ENCODE measurements around the gene ITIH3. TPM values are rescaled to one million over a fixed set of nuclear protein-coding genes. Genes with fewer than 3 reads are reported as not detected.

Gene ITIH3
- polyA plus RNA-seq, 1 donor from 2014 or later: not detected

DNA sequence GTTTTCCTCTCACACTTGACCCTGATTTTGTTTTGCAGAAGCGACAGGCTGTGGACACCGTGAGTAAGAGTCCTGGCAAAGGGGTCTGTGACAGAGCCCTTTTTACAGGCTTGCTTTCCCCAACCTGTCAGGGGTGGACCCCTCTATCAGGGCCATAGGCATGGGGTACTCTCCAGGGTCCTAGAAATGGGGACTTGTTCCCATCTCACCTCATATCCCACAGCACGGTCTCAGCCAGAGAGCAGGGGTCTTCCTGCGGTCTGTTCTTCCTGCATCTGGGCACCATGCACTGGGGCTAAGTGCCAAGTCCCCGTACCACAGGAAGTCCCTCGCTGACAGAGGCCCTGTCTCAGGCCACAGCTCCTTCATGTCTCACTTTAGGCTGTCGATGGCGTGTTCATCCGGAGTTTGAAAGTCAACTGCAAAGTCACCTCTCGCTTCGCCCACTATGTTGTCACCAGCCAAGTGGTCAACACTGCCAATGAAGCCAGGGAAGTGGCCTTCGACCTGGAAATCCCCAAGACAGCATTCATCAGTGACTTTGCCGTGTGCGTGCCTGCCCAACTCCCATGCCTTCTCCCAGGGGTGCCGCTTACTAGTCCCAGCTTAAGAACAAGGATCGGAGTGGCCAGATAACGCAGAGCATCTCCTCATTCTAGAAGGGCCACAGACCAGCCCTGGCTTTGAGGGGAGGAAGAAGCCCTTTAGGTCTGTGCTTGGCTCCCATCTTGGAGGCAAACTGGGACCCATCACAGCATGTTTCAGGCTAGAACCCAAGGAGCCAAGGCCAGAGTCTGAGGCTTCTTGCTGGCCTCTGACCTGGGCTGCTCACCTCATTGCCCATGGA, 16.4 kb upstream of the ITIH3 start:
- Histone ChIP-seq H3K4me2 (ENCODE audit: low read length) (no peak overlapping the region), H4K20me1 (ENCODE audit: insufficient read depth) (no peaks in the 10 kb centered on the region), H3K9ac (ENCODE audit: low read length) (no peak overlapping the region), H3K27ac (ENCODE audit: low read length) (no peak overlapping the region), H3K79me2 (replicated peaks; ENCODE audit: insufficient read depth, low read length) (no peaks in the 10 kb centered on the region), H2AFZ (ENCODE audit: low read depth, low read length) (no peak overlapping the region), H3K36me3 (ENCODE audit: insufficient read depth, low read length) (no peaks in the 10 kb centered on the region), H3K9me2 (ENCODE audit: insufficient read depth, low read length) (no peaks in the 10 kb centered on the region), H3K9me3 (ENCODE audit: low read length) (no peaks in the 10 kb centered on the region), H3K4me3 (ENCODE audit: low read length) (no peak overlapping the region), H3F3A (ENCODE audit: insufficient read depth, low read length, poor library complexity, severe bottlenecking) (no peaks in the 10 kb centered on the region), H3K27me3 (ENCODE audit: insufficient read depth, low read depth, low read length) (no peaks in the 10 kb centered on the region)
- TF ChIP-seq EZH2 (IDR thresholded peaks at IDR 0.05; ENCODE audit: borderline replicate concordance, insufficient read depth, low read length, poor library complexity, severe bottlenecking): no peak
- TF ChIP-seq, protein P1, sequence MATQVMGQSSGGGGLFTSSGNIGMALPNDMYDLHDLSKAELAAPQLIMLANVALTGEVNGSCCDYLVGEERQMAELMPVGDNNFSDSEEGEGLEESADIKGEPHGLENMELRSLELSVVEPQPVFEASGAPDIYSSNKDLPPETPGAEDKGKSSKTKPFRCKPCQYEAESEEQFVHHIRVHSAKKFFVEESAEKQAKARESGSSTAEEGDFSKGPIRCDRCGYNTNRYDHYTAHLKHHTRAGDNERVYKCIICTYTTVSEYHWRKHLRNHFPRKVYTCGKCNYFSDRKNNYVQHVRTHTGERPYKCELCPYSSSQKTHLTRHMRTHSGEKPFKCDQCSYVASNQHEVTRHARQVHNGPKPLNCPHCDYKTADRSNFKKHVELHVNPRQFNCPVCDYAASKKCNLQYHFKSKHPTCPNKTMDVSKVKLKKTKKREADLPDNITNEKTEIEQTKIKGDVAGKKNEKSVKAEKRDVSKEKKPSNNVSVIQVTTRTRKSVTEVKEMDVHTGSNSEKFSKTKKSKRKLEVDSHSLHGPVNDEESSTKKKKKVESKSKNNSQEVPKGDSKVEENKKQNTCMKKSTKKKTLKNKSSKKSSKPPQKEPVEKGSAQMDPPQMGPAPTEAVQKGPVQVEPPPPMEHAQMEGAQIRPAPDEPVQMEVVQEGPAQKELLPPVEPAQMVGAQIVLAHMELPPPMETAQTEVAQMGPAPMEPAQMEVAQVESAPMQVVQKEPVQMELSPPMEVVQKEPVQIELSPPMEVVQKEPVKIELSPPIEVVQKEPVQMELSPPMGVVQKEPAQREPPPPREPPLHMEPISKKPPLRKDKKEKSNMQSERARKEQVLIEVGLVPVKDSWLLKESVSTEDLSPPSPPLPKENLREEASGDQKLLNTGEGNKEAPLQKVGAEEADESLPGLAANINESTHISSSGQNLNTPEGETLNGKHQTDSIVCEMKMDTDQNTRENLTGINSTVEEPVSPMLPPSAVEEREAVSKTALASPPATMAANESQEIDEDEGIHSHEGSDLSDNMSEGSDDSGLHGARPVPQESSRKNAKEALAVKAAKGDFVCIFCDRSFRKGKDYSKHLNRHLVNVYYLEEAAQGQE (IDR thresholded peaks at IDR 0.05; ENCODE audit: borderline replicate concordance): no peak
- TF ChIP-seq SMC3 (conservative IDR thresholded peaks at IDR 0.05; ENCODE audit: poor library complexity): no peak
- TF ChIP-seq, protein P2, sequence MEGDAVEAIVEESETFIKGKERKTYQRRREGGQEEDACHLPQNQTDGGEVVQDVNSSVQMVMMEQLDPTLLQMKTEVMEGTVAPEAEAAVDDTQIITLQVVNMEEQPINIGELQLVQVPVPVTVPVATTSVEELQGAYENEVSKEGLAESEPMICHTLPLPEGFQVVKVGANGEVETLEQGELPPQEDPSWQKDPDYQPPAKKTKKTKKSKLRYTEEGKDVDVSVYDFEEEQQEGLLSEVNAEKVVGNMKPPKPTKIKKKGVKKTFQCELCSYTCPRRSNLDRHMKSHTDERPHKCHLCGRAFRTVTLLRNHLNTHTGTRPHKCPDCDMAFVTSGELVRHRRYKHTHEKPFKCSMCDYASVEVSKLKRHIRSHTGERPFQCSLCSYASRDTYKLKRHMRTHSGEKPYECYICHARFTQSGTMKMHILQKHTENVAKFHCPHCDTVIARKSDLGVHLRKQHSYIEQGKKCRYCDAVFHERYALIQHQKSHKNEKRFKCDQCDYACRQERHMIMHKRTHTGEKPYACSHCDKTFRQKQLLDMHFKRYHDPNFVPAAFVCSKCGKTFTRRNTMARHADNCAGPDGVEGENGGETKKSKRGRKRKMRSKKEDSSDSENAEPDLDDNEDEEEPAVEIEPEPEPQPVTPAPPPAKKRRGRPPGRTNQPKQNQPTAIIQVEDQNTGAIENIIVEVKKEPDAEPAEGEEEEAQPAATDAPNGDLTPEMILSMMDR (IDR thresholded peaks at IDR 0.05; ENCODE audit: poor library complexity, severe bottlenecking): no peak

DNA sequence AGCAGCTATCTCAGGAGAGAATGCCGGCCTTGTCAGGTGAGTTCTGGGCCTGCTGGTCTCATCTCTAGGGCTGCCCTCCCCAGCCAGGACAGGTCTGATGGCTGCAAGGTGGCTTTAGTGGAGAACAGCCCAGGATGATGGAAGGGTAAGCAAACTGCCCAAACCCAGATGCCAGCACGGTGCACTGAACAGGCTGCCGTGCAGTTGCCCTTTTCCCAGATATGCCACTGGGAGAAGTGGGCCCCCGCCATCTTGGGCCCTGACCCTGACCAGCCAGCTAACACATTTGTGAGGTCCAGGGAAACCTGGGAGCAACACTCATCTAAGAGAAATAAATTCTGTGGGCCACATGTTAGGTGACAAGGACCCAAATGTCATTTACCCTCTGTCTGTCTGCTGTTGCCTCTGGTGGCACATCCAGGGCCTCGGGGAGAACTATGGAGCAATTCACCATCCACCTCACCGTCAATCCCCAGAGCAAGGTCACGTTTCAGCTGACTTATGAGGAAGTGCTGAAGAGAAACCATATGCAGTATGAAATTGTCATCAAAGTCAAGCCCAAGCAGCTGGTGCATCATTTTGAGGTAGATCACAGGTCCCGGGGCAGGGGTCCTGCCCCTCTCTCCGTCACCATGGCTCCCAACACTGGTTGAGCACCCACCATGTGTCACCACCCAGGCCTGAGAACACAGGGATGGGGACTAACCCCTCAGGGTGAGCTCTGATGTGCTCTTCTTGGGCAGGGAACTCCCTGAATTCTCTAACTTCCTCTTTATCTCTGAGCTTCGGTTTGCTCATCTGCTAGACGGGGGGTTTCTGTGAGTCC, 15.4 kb upstream of the ITIH3 start:
- no peaks in the 10 kb centered on the region for H3K36me3 ChIP-seq (ENCODE audit: insufficient read depth, low read length)
- H4K20me1 ChIP-seq (ENCODE audit: insufficient read depth): no peaks in the 10 kb centered on the region
- no peak overlapping the region for H3K4me2 ChIP-seq (ENCODE audit: low read length)
- H2AFZ ChIP-seq (ENCODE audit: low read depth, low read length): no peak overlapping the region
- no peaks in the 10 kb centered on the region for H3F3A ChIP-seq (ENCODE audit: insufficient read depth, low read length, poor library complexity, severe bottlenecking)
- H3K79me2 ChIP-seq (replicated peaks; ENCODE audit: insufficient read depth, low read length): no peaks in the 10 kb centered on the region
- no peaks in the 10 kb centered on the region for H3K27me3 ChIP-seq (ENCODE audit: insufficient read depth, low read depth, low read length)
- TF ChIP-seq RAD21 (conservative IDR thresholded peaks at IDR 0.05): no peak
- no peak for TF ChIP-seq MXI1 (conservative IDR thresholded peaks at IDR 0.05; ENCODE audit: poor library complexity, severe bottlenecking)
- no peak for TF ChIP-seq TAF1 (IDR thresholded peaks at IDR 0.05; ENCODE audit: low read depth)
- TF ChIP-seq, protein P1 (IDR thresholded peaks at IDR 0.05; ENCODE audit: borderline replicate concordance): no peak
- H3K27ac ChIP-seq (ENCODE audit: low read length): no peak overlapping the region
- no peaks in the 10 kb centered on the region for H3K9me3 ChIP-seq (ENCODE audit: low read length)
- no peak overlapping the region for H3K9ac ChIP-seq (ENCODE audit: low read length)
- H3K4me3 ChIP-seq (ENCODE audit: low read length): no peak overlapping the region
- H3K9me2 ChIP-seq (ENCODE audit: insufficient read depth, low read length): no peaks in the 10 kb centered on the region

All from neural cell (in vitro differentiated cells).